ENCODE measurements around the gene FCRL3.

GRCh38 chr1:157702308-157702825 is 1.8 kb upstream of the FCRL3 start:
- TF ChIP-seq POLR2A (IDR thresholded peaks at IDR 0.05): no peak
- TF ChIP-seq, protein P1, sequence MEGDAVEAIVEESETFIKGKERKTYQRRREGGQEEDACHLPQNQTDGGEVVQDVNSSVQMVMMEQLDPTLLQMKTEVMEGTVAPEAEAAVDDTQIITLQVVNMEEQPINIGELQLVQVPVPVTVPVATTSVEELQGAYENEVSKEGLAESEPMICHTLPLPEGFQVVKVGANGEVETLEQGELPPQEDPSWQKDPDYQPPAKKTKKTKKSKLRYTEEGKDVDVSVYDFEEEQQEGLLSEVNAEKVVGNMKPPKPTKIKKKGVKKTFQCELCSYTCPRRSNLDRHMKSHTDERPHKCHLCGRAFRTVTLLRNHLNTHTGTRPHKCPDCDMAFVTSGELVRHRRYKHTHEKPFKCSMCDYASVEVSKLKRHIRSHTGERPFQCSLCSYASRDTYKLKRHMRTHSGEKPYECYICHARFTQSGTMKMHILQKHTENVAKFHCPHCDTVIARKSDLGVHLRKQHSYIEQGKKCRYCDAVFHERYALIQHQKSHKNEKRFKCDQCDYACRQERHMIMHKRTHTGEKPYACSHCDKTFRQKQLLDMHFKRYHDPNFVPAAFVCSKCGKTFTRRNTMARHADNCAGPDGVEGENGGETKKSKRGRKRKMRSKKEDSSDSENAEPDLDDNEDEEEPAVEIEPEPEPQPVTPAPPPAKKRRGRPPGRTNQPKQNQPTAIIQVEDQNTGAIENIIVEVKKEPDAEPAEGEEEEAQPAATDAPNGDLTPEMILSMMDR (IDR thresholded peaks at IDR 0.05): no peak
